GM21529 (cell line): Measurements from ENCODE around the gene ADPGK.
"Not testable (repeated sequence)": the region's sequence is repeated elsewhere in the genome, so short reads cannot be mapped to it uniquely, and the experiment has no call there.

Experiments
- ATAC-seq: cut with Tn5 transposase; IDR thresholded peaks from one replicate; pipeline ENCODE4 v1.9.1; 2021; ENCODE audit not compliant: unreplicated experiment

The ADPGK gene

DNA sequence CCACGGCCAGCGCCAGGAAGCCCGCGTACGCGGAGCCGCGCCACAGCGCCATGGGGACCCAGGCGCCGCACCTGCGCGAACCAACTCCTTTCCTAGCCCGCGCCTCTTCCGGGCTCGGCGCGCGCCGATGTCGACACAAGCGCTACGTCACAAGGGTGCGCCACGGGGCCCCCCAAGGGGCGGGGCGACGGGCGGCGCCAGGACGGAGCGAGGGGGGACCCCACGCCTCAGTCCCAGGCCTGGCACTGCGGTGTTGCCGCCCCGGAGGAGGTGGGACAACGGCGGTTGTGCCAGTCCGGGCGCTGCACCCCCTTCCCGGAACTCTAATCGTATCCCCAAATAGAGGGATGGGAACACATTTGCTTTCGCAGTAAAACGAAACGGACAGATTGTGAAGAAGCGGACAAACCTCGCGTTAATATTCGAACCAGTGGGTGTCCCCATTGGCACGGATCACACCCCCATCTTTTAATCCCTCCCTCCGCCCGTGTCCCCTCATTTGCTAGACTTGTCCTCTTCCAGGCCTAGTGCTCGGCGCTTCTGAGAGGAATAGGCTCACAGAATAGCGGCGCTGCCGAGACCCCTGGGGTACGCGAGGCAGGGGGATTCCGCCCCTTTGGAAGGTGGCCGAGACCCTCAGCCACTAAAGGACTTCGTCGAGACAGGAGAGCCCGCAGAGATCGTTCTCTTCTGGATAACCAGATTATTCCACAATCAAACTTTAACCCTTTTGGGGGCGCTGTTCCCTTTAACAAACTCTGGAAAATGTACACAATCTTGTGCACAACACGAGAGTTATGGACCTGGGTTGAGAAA, at the start of gene ADPGK:
Gene ADPGK, minus strand, starts transcription at position 119 of the 816 bp plus-strand sequence. Its CDS starts 67 bp downstream, at position 52.
- peak; percentile 73 for ATAC-seq

DNA sequence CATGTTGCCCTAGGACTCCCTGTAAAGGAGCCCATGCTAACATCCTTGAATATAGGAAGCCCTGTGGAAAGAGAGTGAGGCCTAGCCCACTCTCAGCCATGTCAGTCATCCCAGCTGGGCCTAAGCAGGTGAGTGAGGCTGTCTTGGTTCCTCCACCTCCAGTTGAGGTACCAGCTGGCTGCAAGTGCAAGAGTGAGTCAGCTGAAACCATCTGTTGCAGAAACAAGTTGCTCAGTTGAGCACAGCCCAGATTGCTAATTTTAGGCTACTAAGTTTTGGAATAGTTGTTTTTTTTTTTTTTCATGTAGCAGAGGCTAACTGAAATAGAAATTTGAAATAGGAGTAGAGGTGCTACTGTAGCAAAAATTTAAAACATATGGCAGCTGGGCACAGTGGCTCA, 43.7 kb upstream of the ADPGK start:
- ATAC-seq, result peak; percentile 52

DNA sequence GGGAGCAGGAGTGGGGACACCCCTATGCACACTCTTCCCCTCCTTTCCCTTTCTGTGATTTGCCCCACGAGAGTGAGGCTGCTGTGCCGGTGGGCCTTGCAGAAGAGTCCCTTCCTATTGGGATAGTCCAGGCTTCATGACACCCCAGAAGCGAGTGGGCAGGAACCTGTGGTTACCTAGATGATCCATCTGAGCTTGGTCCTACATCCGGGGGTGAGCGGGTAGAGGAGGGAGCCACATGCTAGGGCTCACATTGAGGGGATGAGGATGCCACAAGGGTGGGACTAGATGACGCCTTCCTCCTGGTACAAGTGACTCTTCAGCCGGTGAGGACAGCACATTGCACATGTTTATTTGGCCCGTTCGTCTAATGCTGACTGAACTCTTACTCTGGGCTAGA, 43.1 kb upstream of the ADPGK start:
- ATAC-seq, result no peak

DNA sequence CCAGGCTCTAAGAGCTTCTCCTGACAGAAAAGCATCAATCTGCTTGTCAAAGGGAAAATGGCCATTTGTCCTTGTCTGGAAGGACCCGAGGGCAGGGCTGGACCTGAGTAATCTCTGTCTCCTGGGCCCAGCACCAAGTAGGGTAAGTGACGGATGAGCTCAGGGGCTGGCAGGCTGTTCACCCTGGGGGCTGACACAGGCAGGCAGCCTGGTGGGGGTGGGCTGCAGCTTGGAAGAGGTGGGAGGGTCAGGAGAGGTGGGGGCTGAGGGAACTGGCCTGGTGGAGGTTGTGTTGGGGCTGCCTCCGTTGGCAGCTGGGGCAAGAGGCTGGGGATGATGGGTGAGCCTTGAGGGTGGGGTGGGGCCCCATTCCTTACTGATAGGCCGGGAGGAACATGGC, 42.3 kb upstream of the ADPGK start:
- no peak for ATAC-seq

DNA sequence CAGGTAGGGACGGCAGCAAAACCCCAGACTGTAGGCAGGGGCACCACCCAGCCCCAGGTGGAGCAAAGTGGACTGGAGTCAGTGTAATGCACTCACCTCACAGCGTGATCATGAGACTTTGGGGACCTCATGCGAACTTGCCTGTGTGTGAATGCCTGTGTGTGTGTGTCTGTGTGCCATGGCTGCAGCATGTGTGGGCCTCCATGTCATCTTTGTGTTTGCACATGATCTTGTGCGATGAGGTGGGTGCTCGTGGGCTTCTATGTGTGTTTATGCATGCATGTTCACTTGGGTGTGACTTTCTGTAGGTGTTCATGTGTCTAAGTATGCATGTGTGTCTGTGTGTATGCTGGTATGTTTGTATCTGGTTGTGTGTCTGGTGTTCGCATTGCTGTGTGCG, 41.2 kb upstream of the ADPGK start:
- no peak for ATAC-seq

DNA sequence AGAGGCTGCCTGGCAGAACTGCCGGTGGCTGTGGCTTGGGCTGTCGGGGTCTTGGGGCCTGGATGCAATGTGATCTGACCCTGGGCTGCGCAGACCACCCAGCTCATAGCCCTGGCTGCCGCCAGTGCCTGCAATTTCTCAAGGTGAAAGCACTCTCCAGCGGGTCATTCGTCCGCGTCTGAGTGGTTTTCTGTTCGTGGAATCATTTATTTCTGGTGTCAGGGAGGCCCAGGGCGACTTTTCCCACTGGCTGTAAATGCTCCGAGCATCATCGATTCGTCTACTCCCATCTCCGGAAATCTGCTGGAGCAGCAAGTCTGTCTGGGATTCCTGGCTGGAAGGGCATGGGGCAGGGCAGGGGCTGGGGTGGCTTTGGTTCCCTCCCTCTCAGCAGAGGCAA, 40.6 kb upstream of the ADPGK start:
- ATAC-seq, result no peak

DNA sequence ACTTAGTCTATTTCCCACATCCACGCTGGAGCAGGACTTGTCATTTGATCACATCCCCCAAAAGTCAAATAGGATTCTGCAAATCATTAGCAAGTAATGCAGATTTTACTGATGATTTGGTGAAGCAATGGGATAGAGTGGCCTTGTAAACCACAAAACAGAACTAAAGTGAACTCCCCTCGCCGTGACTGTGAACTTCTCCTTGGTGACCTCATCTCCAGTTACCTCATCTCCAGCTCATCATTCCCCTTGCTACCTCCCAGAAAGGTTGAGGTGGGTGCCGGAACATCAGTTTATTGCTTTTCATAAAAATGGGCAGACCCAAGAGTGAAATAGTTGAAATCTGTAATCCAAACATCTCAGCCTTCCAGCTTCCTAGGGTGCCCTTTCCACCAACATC, 36.7 kb upstream of the ADPGK start:
- no peak for ATAC-seq

DNA sequence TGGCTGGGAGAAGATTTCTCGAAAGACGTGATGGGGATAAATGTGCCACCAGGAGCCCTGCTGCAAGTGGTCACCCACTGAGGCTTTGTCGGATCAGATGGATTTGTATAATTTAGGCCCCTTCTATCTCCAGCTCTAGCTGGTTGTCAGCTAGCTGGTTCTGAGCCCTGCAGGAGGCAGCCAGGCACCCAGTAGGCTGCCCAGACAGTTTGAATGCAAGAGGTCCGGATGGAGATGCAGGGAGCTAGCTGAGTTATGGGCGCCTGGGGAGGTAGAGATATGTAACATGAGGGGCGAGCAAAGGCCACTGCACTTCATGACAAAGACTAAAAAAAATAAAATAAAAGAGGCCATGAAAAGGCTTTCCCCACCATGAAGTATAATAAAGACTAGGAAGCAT, 35.1 kb upstream of the ADPGK start:
- ATAC-seq, result no peak

DNA sequence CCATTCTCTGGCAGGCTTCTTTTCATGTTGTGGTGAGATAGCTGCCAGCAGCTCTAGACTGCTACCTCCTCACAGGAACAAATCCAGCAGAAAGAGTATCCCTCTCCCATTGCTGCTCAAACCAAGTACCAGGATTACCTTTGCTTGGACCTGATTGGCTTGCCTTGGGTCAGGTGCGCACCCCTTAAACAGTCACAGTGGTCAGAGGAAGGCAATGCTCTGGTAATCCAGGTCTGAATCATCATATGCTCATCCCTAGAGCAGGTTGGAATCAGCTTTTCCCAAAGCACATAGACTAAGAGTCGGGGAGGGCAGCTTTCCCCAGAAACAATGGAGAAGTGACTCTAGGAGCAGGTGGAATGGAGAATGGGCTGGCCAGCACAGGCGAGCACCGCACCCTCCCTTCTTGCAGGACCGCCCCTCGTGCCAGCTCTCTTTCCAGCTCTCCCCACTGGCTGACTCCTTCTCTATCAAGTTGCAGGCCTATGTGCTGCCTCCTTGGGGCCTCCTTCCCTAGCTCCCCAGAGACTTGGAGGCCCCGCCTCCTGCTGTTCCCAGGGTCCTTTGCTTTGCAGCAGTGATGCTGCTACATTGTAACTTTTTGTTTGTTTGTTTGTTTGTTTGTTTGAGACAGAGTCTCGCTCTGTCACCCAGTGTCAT, 29.9 kb upstream of the ADPGK start:
- ATAC-seq, result no peak

DNA sequence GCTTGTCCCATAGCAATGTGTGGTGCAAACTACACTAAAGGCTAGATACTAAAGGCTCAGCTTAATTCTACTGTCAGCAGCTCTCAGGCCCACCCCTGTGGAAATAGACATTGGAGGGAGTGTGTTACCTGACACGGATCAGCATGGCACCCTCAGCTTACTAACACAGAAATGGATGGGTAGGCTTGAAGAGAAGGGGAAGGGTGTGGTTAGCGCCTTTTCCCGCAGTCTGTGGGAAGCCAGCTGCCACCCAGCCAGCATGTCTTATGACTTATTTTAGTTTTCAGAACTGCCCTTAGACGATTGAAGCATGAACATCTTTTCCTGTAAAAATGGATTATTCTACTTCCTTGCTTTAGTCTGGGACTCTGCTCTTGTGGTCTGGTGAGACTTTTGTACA, 25.8 kb upstream of the ADPGK start:
- ATAC-seq, result no peak

DNA sequence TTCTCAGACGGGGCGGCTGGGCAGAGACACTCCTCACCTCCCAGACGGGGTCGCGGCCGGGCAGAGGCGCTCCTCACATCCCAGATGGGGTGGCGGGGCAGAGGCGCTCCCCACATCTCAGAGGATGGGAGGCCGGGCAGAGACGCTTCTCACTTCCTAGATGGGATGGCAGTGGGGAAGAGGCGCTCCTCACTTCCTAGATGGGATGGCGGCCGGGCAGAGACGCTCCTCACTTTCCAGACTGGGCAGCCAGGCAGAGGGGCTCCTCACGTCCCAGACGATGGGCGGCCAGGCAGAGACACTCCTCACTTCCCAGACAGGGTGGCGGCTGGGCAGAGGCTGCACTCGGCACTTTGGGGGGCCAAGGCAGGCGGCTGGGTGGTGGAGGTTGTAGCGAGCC, 23.8 kb upstream of the ADPGK start:
- not testable (repeated sequence) for ATAC-seq

DNA sequence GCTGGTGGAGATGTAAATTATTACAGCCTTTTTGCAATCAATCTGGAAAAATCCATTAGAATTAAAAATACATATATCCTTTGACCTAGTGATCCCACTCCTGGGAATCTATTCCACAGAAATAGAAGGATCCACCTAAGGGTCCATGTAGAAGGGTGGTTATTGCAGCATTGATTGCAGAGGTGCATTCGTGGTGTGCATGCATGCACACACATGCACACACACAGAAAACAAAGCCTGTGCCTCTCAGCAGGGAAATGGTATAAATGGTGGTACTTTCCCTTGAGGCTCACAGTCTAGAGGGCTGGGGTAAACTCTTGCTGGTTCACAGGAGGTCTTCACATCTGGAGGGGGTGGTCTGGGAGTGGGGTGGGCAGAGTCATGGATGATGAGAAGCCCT, 19.4 kb upstream of the ADPGK start:
- no peak for ATAC-seq

DNA sequence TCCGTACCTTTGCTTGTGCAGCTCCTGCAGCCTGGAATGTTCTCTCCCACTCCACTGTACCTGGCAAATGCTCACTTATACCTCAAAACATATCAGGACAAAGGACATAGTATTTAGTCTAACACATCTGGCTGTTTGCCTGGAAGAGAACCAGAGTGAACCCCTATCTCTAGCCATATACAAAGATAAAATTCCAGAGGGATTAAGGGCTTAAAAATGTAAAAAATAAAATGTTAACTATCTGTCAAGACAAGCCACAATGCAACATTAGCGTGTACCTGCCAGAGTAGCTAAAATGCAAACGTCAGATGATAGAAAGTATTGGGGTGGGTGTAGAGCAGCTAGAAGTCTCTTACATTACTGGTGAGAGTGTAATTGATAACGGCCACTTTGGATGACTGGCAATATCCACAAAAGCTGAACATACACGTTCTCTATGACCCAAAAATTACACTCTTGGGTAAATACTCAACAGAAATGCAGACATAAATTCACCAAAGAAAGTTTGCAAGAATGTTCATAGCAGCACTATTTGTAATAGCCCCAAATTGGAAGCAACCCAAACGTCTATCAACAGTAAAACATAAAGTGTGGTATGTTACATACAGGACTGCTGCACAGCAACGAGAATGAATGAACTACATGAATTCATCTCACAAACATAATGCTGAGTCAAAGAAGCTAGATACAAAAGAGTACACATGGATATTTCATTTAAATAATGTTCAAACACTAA, 18.2 kb upstream of the ADPGK start:
- no peak for ATAC-seq

DNA sequence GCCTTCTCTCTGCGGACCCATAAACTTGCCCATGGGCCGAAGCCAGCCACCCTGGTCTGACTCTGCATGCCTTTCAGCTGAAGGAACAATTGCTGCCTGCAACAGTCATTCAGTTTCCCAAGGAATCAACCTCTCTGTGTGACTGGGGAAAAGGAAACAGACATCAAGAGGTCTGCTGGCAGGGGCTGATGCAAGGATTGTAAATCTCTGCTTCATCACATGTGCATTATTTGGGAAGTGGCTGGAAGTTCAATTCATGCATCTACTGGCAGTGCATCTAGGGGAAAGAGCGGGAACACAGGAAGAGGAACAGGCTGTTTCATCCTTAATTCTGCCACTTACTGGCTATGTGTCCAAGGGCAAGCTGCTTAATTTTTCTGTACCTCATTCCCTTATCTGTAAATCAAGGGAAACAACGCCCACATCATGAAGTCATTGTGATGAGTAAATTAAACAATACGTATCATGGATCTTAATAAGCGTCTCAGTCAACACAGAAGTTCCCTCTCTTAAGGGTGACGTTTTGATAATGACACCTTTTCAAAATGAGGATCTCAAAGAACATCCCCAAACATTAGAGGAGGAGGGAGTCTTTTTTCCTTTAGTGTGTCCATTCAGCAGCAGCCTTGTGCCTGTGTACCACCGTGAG, 17.4 kb upstream of the ADPGK start:
- no peak for ATAC-seq

DNA sequence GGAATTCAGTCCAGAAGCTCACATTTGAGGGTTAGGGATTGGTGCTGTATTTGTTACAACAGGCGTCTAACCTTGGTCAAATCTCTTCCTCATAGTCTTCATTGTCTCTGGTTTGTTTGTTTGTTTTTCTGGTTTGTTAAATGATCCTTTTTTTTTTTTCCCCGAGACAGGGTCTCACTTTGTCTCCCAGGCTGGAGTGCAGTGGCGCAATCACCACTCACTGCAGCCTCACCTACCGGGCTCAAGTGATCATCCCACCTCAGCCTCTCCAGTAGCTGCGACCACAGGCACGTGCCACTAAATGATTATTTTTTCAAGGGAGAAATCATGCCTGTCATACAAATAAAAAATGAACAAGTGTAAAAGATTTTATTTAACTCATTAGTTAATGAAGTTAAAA, 14.3 kb upstream of the ADPGK start:
- no peak for ATAC-seq

DNA sequence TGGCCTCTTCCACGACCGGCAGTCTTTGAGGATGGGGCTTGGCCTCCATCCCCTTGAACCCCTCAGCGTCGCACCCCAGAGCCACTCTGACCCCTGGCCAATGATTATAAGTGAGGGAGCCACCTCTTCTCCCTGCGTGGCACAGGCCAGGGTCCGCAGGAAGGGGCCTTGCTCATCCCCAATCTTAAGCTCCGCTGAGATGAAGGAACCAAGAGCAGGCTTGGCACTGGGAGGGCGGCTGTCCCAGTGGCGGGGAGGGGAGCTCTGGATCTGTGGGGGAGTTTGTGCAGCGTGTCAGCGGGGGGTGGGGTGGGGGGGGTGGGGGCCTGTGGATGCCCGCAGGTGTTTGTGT, 13.8 kb upstream of the ADPGK start:
- ATAC-seq, result no peak

DNA sequence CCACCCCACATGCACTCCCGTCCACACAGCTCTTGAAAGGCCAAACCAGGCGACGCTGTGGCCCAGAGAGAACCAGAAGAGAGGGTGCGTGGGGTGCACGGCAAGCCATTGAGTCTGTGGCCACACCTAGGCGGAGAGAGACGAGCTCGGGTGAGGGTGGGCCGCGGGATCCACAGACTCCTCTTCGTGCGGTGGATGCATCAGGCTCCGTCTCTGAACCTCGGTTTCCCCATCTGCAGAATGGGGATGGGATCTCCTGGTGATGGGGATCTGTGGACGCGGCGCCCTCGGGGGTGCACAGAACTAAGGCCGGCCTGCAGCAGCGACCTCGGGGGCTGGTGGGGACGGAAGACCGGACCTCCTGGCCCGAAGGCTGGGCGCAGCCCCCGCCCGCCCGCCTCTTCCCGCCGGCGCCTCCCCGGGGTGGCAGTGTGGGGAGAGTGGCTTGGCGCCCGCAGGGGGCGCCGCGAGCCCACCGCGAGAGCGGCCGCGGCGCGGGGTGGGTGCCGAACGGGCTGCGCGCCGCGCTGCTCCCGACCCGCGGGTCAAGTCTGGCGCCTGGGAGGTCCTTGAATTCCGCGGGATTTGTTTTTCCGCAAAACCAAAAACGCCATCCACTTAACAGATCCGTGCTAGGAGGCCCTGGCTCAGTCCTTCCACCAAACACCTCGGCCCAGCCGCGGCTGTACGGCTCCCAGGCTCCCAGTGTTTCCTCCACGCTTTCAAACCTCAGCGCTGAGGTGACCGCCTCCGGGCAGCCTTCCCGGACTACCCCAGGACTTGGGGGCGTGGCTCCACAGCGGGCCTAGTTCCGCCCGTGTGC, 13.2 kb upstream of the ADPGK start:
- ATAC-seq, result no peak

DNA sequence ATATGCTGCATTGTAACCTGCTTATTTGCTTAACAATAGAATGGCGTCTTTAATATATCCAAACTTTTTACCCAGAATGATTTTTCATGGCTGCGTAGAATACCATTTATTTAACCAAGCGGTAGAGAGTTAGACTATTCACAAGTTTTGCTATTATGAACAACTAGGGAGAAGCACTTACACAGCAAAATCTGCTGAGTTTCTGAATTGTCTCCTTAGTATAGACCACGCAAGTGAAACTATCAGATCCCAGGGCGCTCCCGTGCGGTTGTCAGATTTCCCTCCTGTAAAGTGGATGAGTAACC, 12.6 kb upstream of the ADPGK start:
- ATAC-seq, result no peak

DNA sequence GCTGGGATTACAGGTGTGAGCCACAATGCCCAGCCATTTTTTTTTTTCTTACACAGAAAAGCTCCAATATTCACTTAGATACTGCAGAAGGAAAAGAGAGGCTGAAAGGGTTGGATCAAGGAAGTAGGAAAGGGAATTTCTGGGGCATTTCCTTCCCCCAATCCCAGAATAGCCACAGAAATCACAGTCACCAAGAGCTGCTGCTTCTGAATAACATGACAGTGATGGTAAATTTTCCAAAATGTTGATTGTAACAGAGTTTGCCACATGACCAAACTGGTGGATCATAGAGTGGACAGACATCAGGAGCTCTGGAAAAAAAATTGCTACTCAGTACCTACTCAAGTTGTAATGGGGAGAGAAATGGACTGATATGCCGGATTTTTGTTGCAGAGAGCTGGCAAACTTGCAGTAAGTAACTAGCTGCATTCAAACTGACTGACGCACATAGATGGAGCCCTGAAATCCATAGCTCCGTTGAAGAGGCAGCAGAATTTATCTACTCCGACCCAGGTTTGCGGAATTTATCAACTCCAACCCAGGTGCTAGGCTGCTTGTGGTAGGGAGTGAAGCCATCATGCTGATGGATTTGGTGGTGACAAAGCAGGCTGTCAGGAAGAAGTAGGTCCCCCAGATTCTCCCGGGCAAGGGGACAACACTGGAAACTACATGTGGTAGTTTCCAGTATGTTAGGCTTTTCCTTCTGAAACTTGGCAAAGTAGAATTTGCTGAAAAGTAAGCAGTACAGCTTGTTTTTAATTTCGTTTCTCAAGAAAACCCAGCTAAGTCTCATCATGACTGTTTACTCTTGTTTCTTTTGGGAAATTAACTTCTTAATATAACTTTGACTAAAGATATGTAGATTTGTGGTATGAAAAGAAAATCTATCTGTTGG, 10.5 kb upstream of the ADPGK start:
- no peak for ATAC-seq

DNA sequence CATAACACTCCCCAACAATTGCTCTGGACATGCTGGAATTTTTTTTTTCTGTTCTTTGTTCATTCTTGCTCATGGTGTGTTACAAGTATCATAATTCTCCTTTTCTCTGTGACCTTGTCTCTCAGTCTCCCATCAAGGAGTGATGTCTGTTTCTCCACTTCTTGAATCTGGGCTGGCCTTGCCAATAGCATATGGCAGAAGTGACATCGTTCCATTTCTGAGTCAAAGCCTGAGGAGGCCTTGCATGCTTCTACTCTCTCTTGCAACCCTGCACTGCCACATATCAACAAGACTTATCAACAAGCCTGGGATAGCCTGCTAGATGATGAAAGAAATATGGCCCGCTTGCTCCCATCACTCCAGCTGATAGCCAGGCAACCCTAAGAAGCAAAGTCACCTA, 8.9 kb upstream of the ADPGK start:
- ATAC-seq, result no peak
